CD4-positive, CD25-positive, alpha-beta regulatory T cell (primary cell): ENCODE measurements around the gene KRABD2.
"Not testable (repeated sequence)": the region's sequence is repeated elsewhere in the genome, so short reads cannot be mapped to it uniquely, and the experiment has no call there.

Source experiments
- ATAC-seq, 2 donors: fragments of 150-1000 bp; cut with Tn5 transposase; one replicate each; pipeline ENCODE4 v1.10.0; 2021; ENCODE audit warnings: low read depth in 2 of 2, moderate number of reproducible peaks in 2 of 2, moderate library complexity in 1 of 2
- DNase-seq, 3 donors: peaks; one replicate each; pipeline versions ENCODE4 v3.0.0 to v3.0.0-alpha.2; 2012 to 2022; ENCODE audit warnings: mixed read lengths in 1 of 3
- H3K27ac ChIP-seq: one replicate; pipeline ENCODE4 v1.7.0; 2013; ENCODE audit warnings: mild to moderate bottlenecking, low read length; ENCODE audit not compliant: insufficient read depth, poor library complexity, severe bottlenecking
- H3K27me3 ChIP-seq: one replicate; pipeline ENCODE4 v1.7.0; 2013; ENCODE audit warnings: low read length; ENCODE audit not compliant: control insufficient read depth, insufficient read depth
- H3K36me3 ChIP-seq: one replicate; pipeline ENCODE4 v1.7.0; 2013; ENCODE audit warnings: mild to moderate bottlenecking, low read length, moderate library complexity; ENCODE audit not compliant: control insufficient read depth, insufficient read depth
- H3K4me1 ChIP-seq: 2 replicates; pipeline ENCODE4 v1.7.0; 2013; ENCODE audit warnings: mild to moderate bottlenecking, low read length; ENCODE audit not compliant: insufficient read depth, control insufficient read depth, poor library complexity, severe bottlenecking
- H3K4me3 ChIP-seq: one replicate; pipeline ENCODE4 v1.7.0; 2013; ENCODE audit warnings: low read depth, mild to moderate bottlenecking, low read length, moderate library complexity
- H3K9me3 ChIP-seq, 2 experiments: 1 replicate in 1 of 2; 2 replicates in 1 of 2; pipeline ENCODE4 v1.7.0; 2013; ENCODE audit warnings: low read length in 2 of 2, mild to moderate bottlenecking in 1 of 2, moderate library complexity in 1 of 2; ENCODE audit not compliant: control insufficient read depth in 2 of 2
- H3K27ac Mint-ChIP-seq, 3 donors: one replicate each; pipeline ENCODE4 v1.8.0; 2020 to 2022; ENCODE audit warnings: mild to moderate bottlenecking in 3 of 3, mixed read lengths in 3 of 3, moderate library complexity in 2 of 3
- H3K27me3 Mint-ChIP-seq: one replicate; pipeline ENCODE4 v1.8.0; 2022; ENCODE audit warnings: mild to moderate bottlenecking, mixed read lengths
- H3K36me3 Mint-ChIP-seq: one replicate; pipeline ENCODE4 v1.8.0; 2020; ENCODE audit warnings: mixed read lengths
- H3K4me1 Mint-ChIP-seq, 4 donors: one replicate each; pipeline ENCODE4 v1.8.0; 2020 to 2022; ENCODE audit warnings: mixed read lengths in 4 of 4, mild to moderate bottlenecking in 1 of 4
- H3K4me3 Mint-ChIP-seq, 4 donors: one replicate each; pipeline ENCODE4 v1.8.0; 2020 to 2022; ENCODE audit warnings: mild to moderate bottlenecking in 4 of 4, mixed read lengths in 4 of 4, moderate library complexity in 3 of 4
- H3K9me3 Mint-ChIP-seq, 7 donors: one replicate each; pipeline ENCODE4 v1.8.0; 2020 to 2022; ENCODE audit warnings: mixed read lengths in 7 of 7, mild to moderate bottlenecking in 3 of 7, moderate library complexity in 2 of 7

KRABD2 gene

GRCh38 chr17:8382052-8382879 is 5.8 kb upstream of the KRABD2 start:
- ATAC-seq = no peak
- Mint-ChIP-seq H3K4me1 (peaks cover 16 to 65% (median 40%) of the 10 kb centered on the region in 4 donors), H3K27ac (peak overlapping the region; percentile 81 to 96 (median 95)), H3K4me3 (peak overlapping the region; percentile 94 to 97 (median 96)), H3K36me3 (peaks cover 29% of the 10 kb centered on the region), H3K27me3 (peaks cover 4% of the 10 kb centered on the region), H3K9me3 (peaks cover 0 to 2% (median 0%) of the 10 kb centered on the region in 7 donors)
- peaks cover 41% of the 10 kb centered on the region for H3K36me3 ChIP-seq
- H3K4me3 ChIP-seq = peak overlapping the region; percentile 91
- H3K27ac ChIP-seq = peak overlapping the region; percentile 78
- peaks cover 36% of the 10 kb centered on the region for H3K4me1 ChIP-seq
- H3K27me3 ChIP-seq = no peaks in the 10 kb centered on the region
- H3K9me3 ChIP-seq = no peaks in the 10 kb centered on the region
- no peak for DNase-seq

- DNase-seq (no peak), ATAC-seq (no peak)
- Mint-ChIP-seq H3K27me3 (peaks cover 4% of the 10 kb centered on the region), H3K36me3 (peaks cover 30% of the 10 kb centered on the region), H3K27ac (no peak overlapping the region), H3K4me3 (peak overlapping the region; percentile 60 to 97 (median 95)), H3K9me3 (no peaks in the 10 kb centered on the region), H3K4me1 (peaks cover 19 to 79% (median 42%) of the 10 kb centered on the region in 4 donors)
- H3K27me3 ChIP-seq = no peaks in the 10 kb centered on the region
- no peaks in the 10 kb centered on the region for H3K9me3 ChIP-seq
- H3K36me3 ChIP-seq = peaks cover 45% of the 10 kb centered on the region
- H3K27ac ChIP-seq = peak overlapping the region; percentile 78
- peak overlapping the region; percentile 42 for H3K4me3 ChIP-seq
- peaks cover 56% of the 10 kb centered on the region for H3K4me1 ChIP-seq
Observed at GRCh38 chr17:8380049-8380448, 3.5 kb upstream of the KRABD2 start.

GRCh38 chr17:8378117-8378516 is 1.6 kb upstream of the KRABD2 start:
- H3K36me3 Mint-ChIP-seq = peaks cover 29% of the 10 kb centered on the region
- not testable (repeated sequence) for H3K9me3 Mint-ChIP-seq, H3K4me3 ChIP-seq, H3K27ac Mint-ChIP-seq, H3K9me3 ChIP-seq, H3K27me3 ChIP-seq, H3K27me3 Mint-ChIP-seq, ATAC-seq, DNase-seq, H3K27ac ChIP-seq
- H3K4me3 Mint-ChIP-seq = peak overlapping the region in 2 of 4 donors; percentile 82 to 89
- Histone ChIP-seq H3K4me1 (peaks cover 51% of the 10 kb centered on the region), H3K36me3 (peaks cover 45% of the 10 kb centered on the region)
- H3K4me1 Mint-ChIP-seq = peaks cover 18 to 73% (median 36%) of the 10 kb centered on the region in 4 donors

GRCh38 chr17:8377422-8377821 is 918 bp upstream of the KRABD2 start:
- peak overlapping the region; percentile 69 for H3K27ac ChIP-seq
- H3K4me1 ChIP-seq = peaks cover 49% of the 10 kb centered on the region
- H3K27me3 ChIP-seq = no peaks in the 10 kb centered on the region
- no peaks in the 10 kb centered on the region for H3K9me3 ChIP-seq
- peak overlapping the region; percentile 81 to 89 (median 86) for H3K4me3 Mint-ChIP-seq
- no peak overlapping the region for H3K4me3 ChIP-seq
- peaks cover 14 to 68% (median 33%) of the 10 kb centered on the region in 4 donors for H3K4me1 Mint-ChIP-seq
- peak overlapping the region in 1 of 3 donors; percentile 65 for H3K27ac Mint-ChIP-seq
- peaks cover 26% of the 10 kb centered on the region for H3K36me3 Mint-ChIP-seq
- peaks cover 0 to 2% (median 0%) of the 10 kb centered on the region in 7 donors for H3K9me3 Mint-ChIP-seq
- DNase-seq (no peak), ATAC-seq (no peak)
- peaks cover 45% of the 10 kb centered on the region for H3K36me3 ChIP-seq
- H3K27me3 Mint-ChIP-seq = peaks cover 4% of the 10 kb centered on the region

GRCh38 chr17:8375738-8376259 is 705 bp downstream of the KRABD2 start:
- Histone ChIP-seq H3K27me3 (no peaks in the 10 kb centered on the region), H3K4me1 (peaks cover 33% of the 10 kb centered on the region), H3K9me3 (no peaks in the 10 kb centered on the region), H3K27ac (peak overlapping the region; percentile 69), H3K4me3 (peak overlapping the region; percentile 84), H3K36me3 (peaks cover 45% of the 10 kb centered on the region)
- H3K36me3 Mint-ChIP-seq = peaks cover 24% of the 10 kb centered on the region
- peak overlapping the region; percentile 86 to 90 (median 88) for H3K4me3 Mint-ChIP-seq
- no peak for DNase-seq
- H3K27me3 Mint-ChIP-seq = peaks cover 4% of the 10 kb centered on the region
- no peak for ATAC-seq
- peaks cover 11 to 61% (median 28%) of the 10 kb centered on the region in 4 donors for H3K4me1 Mint-ChIP-seq
- peaks cover 0 to 2% (median 0%) of the 10 kb centered on the region in 7 donors for H3K9me3 Mint-ChIP-seq
- peak overlapping the region; percentile 45 to 90 (median 87) for H3K27ac Mint-ChIP-seq

GRCh38 chr17:8373856-8374255 is 2.6 kb downstream of the KRABD2 start:
- H3K9me3 ChIP-seq, H3K4me3 Mint-ChIP-seq, H3K27ac ChIP-seq, H3K27me3 Mint-ChIP-seq, H3K27me3 ChIP-seq, H3K9me3 Mint-ChIP-seq, H3K27ac Mint-ChIP-seq, DNase-seq, H3K4me3 ChIP-seq, ATAC-seq: not testable (repeated sequence)
- H3K4me1 Mint-ChIP-seq = peaks cover 12 to 48% (median 20%) of the 10 kb centered on the region in 4 donors
- peaks cover 22% of the 10 kb centered on the region for H3K4me1 ChIP-seq
- H3K36me3 ChIP-seq = peaks cover 37% of the 10 kb centered on the region
- peaks cover 29% of the 10 kb centered on the region for H3K36me3 Mint-ChIP-seq

- no peak overlapping the region for H3K4me3 ChIP-seq
- Mint-ChIP-seq H3K9me3 (peaks cover 0 to 2% (median 0%) of the 10 kb centered on the region in 7 donors), H3K4me3 (no peak overlapping the region), H3K36me3 (peaks cover 24% of the 10 kb centered on the region), H3K4me1 (peaks cover 7 to 40% (median 11%) of the 10 kb centered on the region in 4 donors), H3K27ac (no peak overlapping the region), H3K27me3 (no peaks in the 10 kb centered on the region)
- no peaks in the 10 kb centered on the region for H3K9me3 ChIP-seq
- H3K36me3 ChIP-seq = peaks cover 24% of the 10 kb centered on the region
- no peak overlapping the region for H3K27ac ChIP-seq
- H3K4me1 ChIP-seq = peaks cover 21% of the 10 kb centered on the region
- no peak for DNase-seq
- H3K27me3 ChIP-seq = no peaks in the 10 kb centered on the region
- ATAC-seq = no peak
Observed at GRCh38 chr17:8372422-8372821, 4.1 kb downstream of the KRABD2 start.
